Activated CD4-positive, alpha-beta T cell treated with anti-CD3 and anti-CD28 coated beads for 36 hours (primary cell): Measurements from ENCODE around the gene TP53INP2. TPM values are rescaled to one million over a fixed set of nuclear protein-coding genes. Genes with fewer than 3 reads are reported as not detected.
A peak's percentile ranks its signal among the peaks of the same experiment; 100 is the strongest.
"Not testable (repeated sequence)": the region's sequence is repeated elsewhere in the genome, so short reads cannot be mapped to it uniquely, and the experiment has no call there.

Experiments used
- ATAC-seq: fragments of 200-7000 bp; cut with Tn5 transposase; one replicate; pipeline ENCODE4 v1.10.0; 2021; ENCODE audit warnings: mild to moderate bottlenecking, moderate library complexity
- CTCF ChIA-PET: fragments of 350-600 bp; sonication (Branson Sonifier 250); formaldehyde crosslinking; loops from one replicate; lab custom pipeline; 2021; ENCODE audit warnings: antibody characterized with exemption; lab: Charles Lee
- POLR2A ChIA-PET: fragments of 350-600 bp; sonication (Branson Sonifier 250); formaldehyde crosslinking; loops from one replicate; lab custom pipeline; 2021; ENCODE audit warnings: antibody characterized with exemption, inconsistent platforms; lab: Charles Lee
- DNase-seq: peaks from one replicate; pipeline ENCODE4 v3.0.0-alpha.2; 2020
- H3K27ac Mint-ChIP-seq: one replicate; pipeline ENCODE4 v1.8.0; 2021; ENCODE audit warnings: mixed read lengths
- H3K27me3 Mint-ChIP-seq: one replicate; pipeline ENCODE4 v1.8.0; 2021; ENCODE audit warnings: mixed read lengths
- H3K36me3 Mint-ChIP-seq: one replicate; pipeline ENCODE4 v1.8.0; 2021; ENCODE audit warnings: low read depth, mixed read lengths
- H3K4me1 Mint-ChIP-seq: one replicate; pipeline ENCODE4 v1.8.0; 2021; ENCODE audit warnings: mixed read lengths
- H3K4me3 Mint-ChIP-seq: one replicate; pipeline ENCODE4 v1.8.0; 2021; ENCODE audit warnings: mild to moderate bottlenecking, moderate library complexity, mixed read lengths
- H3K9me3 Mint-ChIP-seq: one replicate; pipeline ENCODE4 v1.8.0; 2021; ENCODE audit warnings: low read depth, mixed read lengths
- intact Hi-C, 2 experiments: fragments of 100-400 bp; cut with DNase I in 1 of 2; cut with micrococcal nuclease in 1 of 2; formaldehyde crosslinking; loops; one replicate each; pipeline versions ENCODE4 v1.14.2 to v1.15.1; 2022 to 2024; cut with DNase I, micrococcal nuclease
- total RNA-seq, 2 experiments: library from RNA; stranded (reverse); gene quantifications; one replicate each; pipeline ENCODE4 v1.2.3, GENCODE V29; 2021

TP53INP2 gene, protein sequence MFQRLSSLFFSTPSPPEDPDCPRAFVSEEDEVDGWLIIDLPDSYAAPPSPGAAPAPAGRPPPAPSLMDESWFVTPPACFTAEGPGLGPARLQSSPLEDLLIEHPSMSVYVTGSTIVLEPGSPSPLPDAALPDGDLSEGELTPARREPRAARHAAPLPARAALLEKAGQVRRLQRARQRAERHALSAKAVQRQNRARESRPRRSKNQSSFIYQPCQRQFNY
- total RNA-seq: 1 to 10 TPM; 2.2 to 2.3 TPM

DNA sequence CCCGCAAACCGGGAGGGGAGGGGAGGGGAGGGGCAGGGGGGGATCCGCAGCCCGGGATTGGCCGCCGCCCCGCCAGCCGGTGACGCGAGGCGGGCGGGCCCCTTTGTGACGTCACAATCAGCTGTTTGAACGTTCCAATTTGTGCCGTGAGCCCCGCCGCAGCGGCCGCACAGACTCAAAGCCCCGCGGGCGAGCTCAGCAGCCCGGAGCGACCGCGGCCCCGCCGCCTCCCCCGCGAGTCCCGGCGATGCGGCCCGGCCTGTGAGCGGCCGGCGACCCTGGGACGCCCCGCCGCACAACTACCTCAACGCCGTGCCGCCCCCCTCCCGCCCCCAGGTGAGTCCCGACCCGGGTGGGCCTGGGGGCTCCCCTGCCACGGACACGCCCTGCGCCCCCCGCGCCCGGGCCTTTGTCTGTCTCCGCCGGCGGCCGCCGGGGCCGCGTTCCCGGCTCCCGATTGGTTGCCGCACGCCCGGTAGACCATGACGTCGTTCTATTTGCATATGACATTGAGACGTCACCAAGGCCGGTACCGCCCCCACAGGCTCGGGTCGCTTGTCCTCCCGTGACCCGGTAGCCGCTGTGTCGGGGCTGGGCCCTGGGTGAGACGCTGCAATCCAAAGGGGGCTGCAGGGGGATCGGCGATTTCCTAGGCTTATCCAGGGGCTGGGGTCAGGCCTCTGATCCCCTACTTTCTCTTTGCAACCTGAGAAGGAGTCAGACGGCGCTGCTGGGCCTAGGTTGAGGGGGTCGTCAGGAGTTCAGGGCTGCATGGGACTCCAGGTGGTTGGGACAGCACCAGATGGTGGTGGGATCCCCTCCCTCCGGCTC is at the start of gene TP53INP2:
TSS of gene TP53INP2 (plus strand) at position 168 of the 831 bp plus-strand sequence. CDS start 4,396 bp downstream, outside the sequence.
- Mint-ChIP-seq H3K27me3 (peaks cover 10% of the 10 kb centered on the region), H3K4me1 (peaks cover 22% of the 10 kb centered on the region), H3K9me3 (no peaks in the 10 kb centered on the region), H3K36me3 (no peaks in the 10 kb centered on the region), H3K4me3 (peak within 1 kb of the TSS; percentile 82), H3K27ac (peak within 1 kb of the TSS; percentile 63)
- peak; percentile 89 for DNase-seq
- intact Hi-C loops: loop anchor here (1.0 to 5.0 kb wide), 7 partner anchors 27 to 401 kb away; partner anchors contain the start of genes DYNLRB1 (in 2 of the 2), MAP1LC3A (in 2 of the 2), PIGU (in 2 of the 2) and AHCY (in 1 of the 2)
- POLR2A ChIA-PET: no interaction called here
- CTCF ChIA-PET: interaction anchor here (0.8 to 1.6 kb wide), 3 partner anchors 65 to 188 kb away, joined by 3 to 4 read pairs (median 4); partner anchors contain the start of gene DYNLRB1
- ATAC-seq: peak; percentile 33

DNA sequence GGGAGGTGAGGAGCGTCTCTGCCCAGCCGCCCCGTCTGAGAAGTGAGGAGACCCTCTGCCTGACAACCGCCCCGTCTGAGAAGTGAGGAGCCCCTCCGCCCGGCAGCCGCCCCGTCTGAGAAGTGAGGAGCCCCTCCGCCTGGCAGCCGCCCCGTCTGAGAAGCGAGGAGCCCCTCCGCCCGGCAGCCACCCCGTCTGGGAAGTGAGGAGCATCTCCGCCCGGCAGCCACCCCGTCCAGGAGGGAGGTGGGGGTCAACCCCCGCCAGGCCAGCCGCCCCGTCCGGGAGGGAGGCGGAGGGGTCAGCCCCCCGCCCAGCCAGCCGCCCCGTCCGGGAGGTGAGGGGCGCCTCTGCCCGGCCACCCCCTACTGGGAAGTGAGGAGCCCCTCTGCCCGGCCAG is 45.5 kb upstream of the TP53INP2 start:
- H3K4me3 Mint-ChIP-seq, CTCF ChIA-PET, POLR2A ChIA-PET, intact Hi-C loops, H3K36me3 Mint-ChIP-seq, H3K27ac Mint-ChIP-seq, DNase-seq, H3K9me3 Mint-ChIP-seq, ATAC-seq, H3K4me1 Mint-ChIP-seq, H3K27me3 Mint-ChIP-seq: not testable (repeated sequence)

DNA sequence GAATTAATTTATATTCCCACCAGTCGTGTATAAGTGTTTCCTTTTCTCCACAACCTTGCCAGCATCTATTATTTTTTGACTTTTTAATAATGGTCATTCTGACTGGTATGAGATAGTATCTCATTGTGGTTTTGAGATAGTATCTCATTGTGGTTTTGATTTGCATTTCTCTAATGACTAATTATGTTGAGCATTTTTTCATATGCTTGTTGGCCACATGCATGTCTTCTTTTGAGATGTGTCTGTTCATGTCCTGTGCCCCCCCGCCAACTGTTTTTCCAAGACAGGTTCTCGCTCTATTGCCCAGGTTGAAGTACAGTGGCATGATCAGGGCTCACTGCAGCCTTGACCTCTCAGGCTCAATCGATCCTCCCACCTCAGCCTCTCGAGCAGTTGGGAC is 42.3 kb upstream of the TP53INP2 start:
- H3K27ac Mint-ChIP-seq, intact Hi-C loops, H3K36me3 Mint-ChIP-seq, H3K4me1 Mint-ChIP-seq, POLR2A ChIA-PET, H3K27me3 Mint-ChIP-seq, H3K4me3 Mint-ChIP-seq, H3K9me3 Mint-ChIP-seq: not testable (repeated sequence)
- ATAC-seq (peak; percentile 16), DNase-seq (peak; percentile 22)
- CTCF ChIA-PET: interaction anchor here (1.1 kb wide), 1 partner anchor 349 kb away, joined by 3 read pairs; no protein-coding TSS in a partner anchor

DNA sequence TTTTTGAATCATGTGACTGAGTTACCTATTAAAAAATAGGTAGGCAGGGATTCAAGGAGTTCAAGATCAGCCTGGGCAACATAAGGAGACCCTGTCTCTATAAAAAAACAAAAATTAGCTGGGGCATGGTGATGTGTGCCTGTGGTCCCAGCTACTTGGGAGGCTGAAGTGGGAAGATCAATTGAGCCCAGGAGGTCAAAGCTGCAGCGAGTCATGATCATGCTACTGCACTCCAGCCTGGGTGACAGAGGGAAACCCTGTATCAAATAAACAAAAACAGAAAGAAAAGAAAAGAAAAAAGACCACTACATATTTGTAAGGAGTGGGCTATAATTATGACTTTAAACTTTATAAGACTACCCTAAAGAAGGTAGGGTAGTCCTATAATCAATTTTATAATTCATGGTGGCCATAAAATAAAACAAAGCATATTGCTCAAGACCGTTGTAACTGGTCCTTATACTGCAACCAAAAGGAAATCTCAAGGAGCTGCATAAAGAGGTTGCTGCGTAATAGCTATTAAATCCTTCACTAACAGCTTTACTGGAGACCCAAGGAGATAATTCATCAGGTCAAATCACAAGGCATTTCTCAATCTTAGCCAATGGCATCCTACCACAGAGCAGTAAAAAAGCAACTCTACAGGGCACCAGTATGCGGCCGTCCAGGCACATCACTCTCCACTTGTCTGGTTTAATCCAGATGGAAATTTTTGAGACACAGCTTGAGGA is 40.8 kb upstream of the TP53INP2 start:
- H3K9me3 Mint-ChIP-seq: no peaks in the 10 kb centered on the region
- H3K4me1 Mint-ChIP-seq: peaks cover 9% of the 10 kb centered on the region
- H3K36me3 Mint-ChIP-seq: no peaks in the 10 kb centered on the region
- H3K27me3 Mint-ChIP-seq: no peaks in the 10 kb centered on the region
- ChIA-PET POLR2A (no interaction called here), CTCF (interaction anchor here (1.2 kb wide), 1 partner anchor 107 kb away, joined by 4 read pairs; no protein-coding TSS in a partner anchor)
- DNase-seq (no peak), ATAC-seq (no peak)
- H3K27ac Mint-ChIP-seq: no peak overlapping the region
- intact Hi-C loops: no loop called here
- no peak overlapping the region for H3K4me3 Mint-ChIP-seq

DNA sequence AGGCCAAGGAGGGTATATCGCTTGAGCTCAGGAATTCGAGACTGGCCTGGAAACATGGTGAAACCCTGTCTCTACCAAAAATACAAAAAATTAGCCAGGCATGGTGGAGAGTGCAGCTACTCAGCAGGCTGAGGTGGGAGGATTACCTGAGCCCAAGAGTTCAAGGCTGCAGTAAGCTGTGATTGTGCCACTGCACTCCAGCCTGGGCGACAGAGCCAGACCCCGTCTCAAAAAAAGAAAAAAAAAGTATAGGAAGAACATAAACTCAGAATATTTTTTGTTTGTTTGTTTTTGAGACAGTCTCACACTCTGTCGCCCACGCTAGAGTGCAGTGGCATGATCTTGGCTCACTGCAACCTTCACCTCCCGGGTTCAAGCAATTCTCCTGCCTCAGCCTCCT is 39.4 kb upstream of the TP53INP2 start:
- H3K27me3 Mint-ChIP-seq, H3K4me1 Mint-ChIP-seq, ATAC-seq, intact Hi-C loops, CTCF ChIA-PET, H3K36me3 Mint-ChIP-seq, POLR2A ChIA-PET, H3K4me3 Mint-ChIP-seq, H3K27ac Mint-ChIP-seq, H3K9me3 Mint-ChIP-seq, DNase-seq: not testable (repeated sequence)

GRCh38 chr20:34669094-34669493 is 35.0 kb upstream of the TP53INP2 start:
- H3K9me3 Mint-ChIP-seq: no peaks in the 10 kb centered on the region
- intact Hi-C loops: no loop called here
- ATAC-seq (no peak), DNase-seq (no peak)
- H3K27ac Mint-ChIP-seq: no peak overlapping the region
- ChIA-PET CTCF (interaction anchor here (0.8 kb wide), 1 partner anchor 72 kb away, joined by 3 read pairs; no protein-coding TSS in a partner anchor), POLR2A (interaction anchor here (0.7 kb wide), 1 partner anchor 68 kb away, joined by 3 read pairs; no protein-coding TSS in a partner anchor)
- H3K4me3 Mint-ChIP-seq: no peak overlapping the region
- H3K36me3 Mint-ChIP-seq: peaks cover 8% of the 10 kb centered on the region
- no peaks in the 10 kb centered on the region for H3K27me3 Mint-ChIP-seq
- peaks cover 6% of the 10 kb centered on the region for H3K4me1 Mint-ChIP-seq

DNA sequence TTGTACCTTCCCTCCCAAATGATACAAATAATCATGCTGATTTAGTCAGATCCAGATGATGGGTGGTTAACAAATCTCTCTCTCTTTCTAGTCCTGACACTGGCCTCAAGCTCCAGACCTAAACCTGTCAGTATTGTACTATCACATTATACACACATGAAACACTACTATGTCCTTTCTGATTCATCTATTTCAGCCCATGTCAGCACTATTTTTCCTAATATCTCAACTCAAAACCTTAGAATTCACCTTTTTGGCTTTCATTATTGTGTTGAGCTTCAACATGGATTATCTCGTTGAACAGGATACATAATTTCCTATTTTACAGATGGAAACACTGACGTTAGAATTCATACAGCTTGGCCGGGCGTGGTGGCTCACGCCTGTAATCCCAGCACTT is 30.7 kb upstream of the TP53INP2 start:
- Mint-ChIP-seq H3K4me1 (peaks cover 21% of the 10 kb centered on the region), H3K4me3 (no peak overlapping the region), H3K36me3 (peaks cover 9% of the 10 kb centered on the region), H3K9me3 (no peaks in the 10 kb centered on the region), H3K27ac (no peak overlapping the region), H3K27me3 (no peaks in the 10 kb centered on the region)
- ChIA-PET CTCF (interaction anchor here (0.6 to 1.3 kb wide), 5 partner anchors 16 to 566 kb away, joined by 3 to 5 read pairs (median 3); no protein-coding TSS in a partner anchor), POLR2A (no interaction called here)
- intact Hi-C loops: no loop called here
- DNase-seq (no peak), ATAC-seq (no peak)

DNA sequence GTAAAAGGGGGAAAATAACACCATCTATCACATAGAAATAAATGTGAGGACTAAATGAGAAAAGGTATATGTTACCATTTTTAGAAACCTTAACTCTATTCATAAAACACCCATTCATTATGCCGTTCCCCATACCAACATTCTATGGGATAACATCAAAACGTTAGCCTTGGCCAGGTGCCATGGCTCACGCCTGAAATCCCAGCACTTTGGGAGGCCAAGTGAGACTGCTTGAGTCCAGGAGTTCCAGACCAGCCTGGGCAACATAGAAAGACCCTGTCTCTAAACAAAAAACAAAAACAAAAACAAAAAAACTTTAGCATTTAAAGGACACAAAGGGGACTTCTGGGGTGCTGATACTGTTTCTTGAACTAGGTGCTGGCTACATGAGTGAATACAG is 28.6 kb upstream of the TP53INP2 start:
- Mint-ChIP-seq H3K9me3 (no peaks in the 10 kb centered on the region), H3K4me3 (peak overlapping the region; percentile 97), H3K36me3 (peaks cover 4% of the 10 kb centered on the region), H3K27ac (no peak overlapping the region), H3K27me3 (no peaks in the 10 kb centered on the region), H3K4me1 (peaks cover 29% of the 10 kb centered on the region)
- intact Hi-C loops: no loop called here
- ChIA-PET CTCF (interaction anchor here (0.6 to 1.1 kb wide), 2 partner anchors 22 to 563 kb away, joined by 3 read pairs; partner anchors contain the start of gene EIF2S2), POLR2A (interaction anchor here (0.6 to 0.7 kb wide), 3 partner anchors 31 to 117 kb away, joined by 3 to 8 read pairs (median 3); partner anchors contain the start of gene MAP1LC3A)
- DNase-seq (no peak), ATAC-seq (no peak)

DNA sequence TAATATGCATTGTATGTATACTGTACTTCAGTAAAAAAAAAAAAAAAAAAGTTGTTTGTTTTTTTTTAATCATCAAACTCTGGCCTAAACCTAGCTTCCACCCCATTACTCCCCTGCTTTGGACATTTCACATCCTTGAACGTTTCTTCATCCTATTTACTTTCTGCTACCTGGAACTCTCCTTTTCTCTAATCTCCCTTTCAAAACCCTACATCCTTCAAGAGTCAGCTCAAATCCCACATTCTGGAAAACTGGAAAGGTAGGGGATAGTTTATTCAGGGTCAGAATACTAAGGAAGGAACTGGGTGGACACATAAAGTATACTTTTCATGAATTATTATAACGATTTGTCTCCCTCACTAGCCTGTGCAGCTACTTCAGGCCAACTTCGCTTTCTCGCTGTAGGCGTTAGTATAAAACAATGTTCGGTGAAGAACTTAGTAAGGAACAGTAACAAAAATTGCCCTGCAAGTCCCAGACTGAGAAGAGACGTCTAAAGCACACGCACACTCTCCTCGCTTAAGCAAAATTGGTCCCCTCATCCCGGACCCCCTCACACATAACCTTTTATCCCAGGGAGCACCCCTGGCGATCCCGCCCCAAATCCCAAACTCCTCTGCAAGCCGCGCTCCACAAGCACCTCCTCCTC is 28.0 kb upstream of the TP53INP2 start:
- intact Hi-C loops: loop anchor here in 1 of 2 experiments (2.0 kb wide), 2 partner anchors 417 to 779 kb away; partner anchors contain the start of genes CEP250 and TRPC4AP
- ChIA-PET CTCF (interaction anchor here (0.6 to 1.1 kb wide), 2 partner anchors 21 to 564 kb away, joined by 3 read pairs; partner anchors contain the start of gene EIF2S2), POLR2A (interaction anchor here (0.6 to 0.7 kb wide), 3 partner anchors 32 to 118 kb away, joined by 3 to 8 read pairs (median 3); partner anchors contain the start of gene MAP1LC3A)
- peaks cover 4% of the 10 kb centered on the region for H3K36me3 Mint-ChIP-seq
- peak overlapping the region; percentile 97 for H3K4me3 Mint-ChIP-seq
- no peak for ATAC-seq
- H3K4me1 Mint-ChIP-seq: peaks cover 34% of the 10 kb centered on the region
- H3K27me3 Mint-ChIP-seq: no peaks in the 10 kb centered on the region
- DNase-seq: no peak
- peak overlapping the region; percentile 96 for H3K27ac Mint-ChIP-seq
- no peaks in the 10 kb centered on the region for H3K9me3 Mint-ChIP-seq
